GM21423 (cell line): Measurements from ENCODE around the gene USP54.
"Not testable (repeated sequence)": the region's sequence is repeated elsewhere in the genome, so short reads cannot be mapped to it uniquely, and the experiment has no call there.

Experiments used
- ATAC-seq: cut with Tn5 transposase; IDR thresholded peaks from one replicate; pipeline ENCODE4 v1.9.1; 2021; ENCODE audit warnings: mild to moderate bottlenecking, moderate library complexity; ENCODE audit not compliant: unreplicated experiment

Gene USP54

GRCh38 chr10:73590881-73591799 lies at the start of gene USP54:
USP54 (minus strand) TSS chr10:73591342; CDS start chr10:73575658, 15,684 bp downstream.
- no peak for ATAC-seq

GRCh38 chr10:73639286-73639685 lies 48.1 kb upstream of the USP54 start:
- no peak for ATAC-seq

DNA sequence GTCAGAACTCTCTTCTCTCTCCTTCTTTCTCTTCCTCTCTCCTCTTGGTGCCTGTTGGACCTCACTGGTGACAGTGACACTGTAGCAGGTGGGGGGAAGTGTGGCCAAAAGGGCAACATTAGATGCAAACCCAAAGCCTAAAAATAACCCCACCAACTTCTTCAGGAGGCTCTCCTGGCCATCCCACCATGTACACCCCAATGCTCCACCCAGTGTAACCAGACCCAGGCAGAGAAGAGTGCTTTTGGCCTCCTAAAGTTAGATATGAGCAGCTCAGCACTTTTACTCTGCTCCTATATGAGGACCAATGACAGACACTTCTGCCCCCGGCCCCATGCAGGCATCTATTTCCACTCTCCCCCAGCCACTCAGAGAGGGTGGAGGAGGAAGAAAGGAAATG lies 44.6 kb upstream of the USP54 start:
- ATAC-seq = no peak

- no peak for ATAC-seq
Measured at GRCh38 chr10:73634421-73634820, 43.3 kb upstream of the USP54 start.

GRCh38 chr10:73629165-73629564 lies 38.0 kb upstream of the USP54 start:
- no peak for ATAC-seq

- no peak for ATAC-seq
Measured at GRCh38 chr10:73628405-73628804, 37.3 kb upstream of the USP54 start.

GRCh38 chr10:73627300-73627699 lies 36.2 kb upstream of the USP54 start:
- ATAC-seq = no peak

GRCh38 chr10:73625884-73626752 lies 35.0 kb upstream of the USP54 start:
- ATAC-seq = peak; percentile 96

GRCh38 chr10:73625004-73625883 lies 34.1 kb upstream of the USP54 start:
- ATAC-seq = peak; percentile 34

DNA sequence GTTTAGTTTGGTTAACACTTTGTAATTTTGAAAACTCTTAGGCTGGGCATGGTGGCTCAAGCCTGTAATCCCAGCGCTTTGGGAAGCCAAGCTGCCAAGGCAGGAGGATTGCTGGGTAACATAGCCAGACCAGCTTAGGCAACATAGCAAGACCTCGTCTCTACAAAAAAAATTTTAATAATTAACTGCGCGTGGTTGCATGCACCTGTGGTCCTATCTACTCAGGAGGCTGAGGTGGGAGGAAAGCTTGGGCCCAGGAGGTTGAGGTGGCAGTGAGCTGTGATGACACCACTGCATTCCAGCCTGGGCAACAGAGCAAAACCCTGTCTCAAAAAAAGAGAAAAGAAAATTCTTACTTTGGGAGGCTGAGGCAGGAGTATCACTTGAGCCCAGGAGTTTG lies 31.9 kb upstream of the USP54 start:
- no peak for ATAC-seq

DNA sequence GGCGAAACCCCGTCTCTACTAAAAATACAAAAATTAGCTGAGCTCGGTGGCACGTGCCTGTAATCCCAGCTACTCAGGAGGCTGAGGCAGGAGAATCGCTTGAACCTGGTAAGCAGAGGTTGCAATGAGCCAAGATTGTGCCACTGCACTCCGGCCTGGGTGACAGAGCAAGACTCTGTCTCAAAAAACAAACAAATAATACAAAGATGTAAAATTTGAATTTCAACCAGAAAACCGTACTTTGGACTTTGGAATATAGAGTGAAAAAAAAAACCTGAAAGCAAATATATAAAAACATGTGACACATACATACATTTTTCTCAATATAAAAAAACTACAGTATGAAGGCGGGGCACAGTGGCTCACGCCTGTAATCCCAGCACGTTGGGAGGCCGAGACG lies 29.8 kb upstream of the USP54 start:
- ATAC-seq = not testable (repeated sequence)

DNA sequence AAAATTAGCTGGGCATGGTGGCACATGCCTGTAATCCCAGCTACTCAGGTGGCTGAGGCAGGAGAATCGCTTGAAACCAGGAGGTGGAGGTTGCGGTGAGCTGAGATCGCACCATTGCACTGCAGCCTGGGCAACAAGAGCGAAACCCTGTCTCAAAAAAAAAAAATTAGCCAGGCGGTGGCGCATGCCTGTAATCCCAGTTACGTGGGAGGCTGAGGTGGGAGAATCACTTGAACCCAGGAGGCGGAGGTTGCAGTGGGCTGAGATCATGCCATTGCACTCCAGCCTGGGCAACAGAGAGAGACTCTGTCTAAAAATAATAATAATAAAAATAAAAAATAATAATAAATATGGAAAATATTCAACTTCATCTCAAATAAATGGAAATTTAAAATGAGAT lies 26.0 kb upstream of the USP54 start:
- not testable (repeated sequence) for ATAC-seq

DNA sequence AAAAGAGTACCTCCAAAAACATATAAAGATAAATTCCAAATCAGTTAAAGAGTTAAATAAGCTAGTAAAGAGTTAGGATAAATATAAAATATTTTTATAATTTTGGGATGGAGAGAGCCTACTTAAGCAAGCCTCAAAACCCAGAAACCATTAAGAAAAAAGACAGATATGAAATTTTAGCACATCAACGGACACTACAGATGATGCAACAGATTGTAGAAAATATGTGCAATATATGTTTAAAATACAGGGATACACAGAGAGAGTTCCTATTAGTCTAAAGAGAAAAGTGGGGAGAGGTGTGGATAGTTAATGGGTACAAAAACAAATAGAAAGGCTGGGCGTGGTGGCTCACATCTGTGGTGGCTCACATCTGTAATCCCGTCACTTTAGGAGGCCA lies 23.6 kb upstream of the USP54 start:
- no peak for ATAC-seq

DNA sequence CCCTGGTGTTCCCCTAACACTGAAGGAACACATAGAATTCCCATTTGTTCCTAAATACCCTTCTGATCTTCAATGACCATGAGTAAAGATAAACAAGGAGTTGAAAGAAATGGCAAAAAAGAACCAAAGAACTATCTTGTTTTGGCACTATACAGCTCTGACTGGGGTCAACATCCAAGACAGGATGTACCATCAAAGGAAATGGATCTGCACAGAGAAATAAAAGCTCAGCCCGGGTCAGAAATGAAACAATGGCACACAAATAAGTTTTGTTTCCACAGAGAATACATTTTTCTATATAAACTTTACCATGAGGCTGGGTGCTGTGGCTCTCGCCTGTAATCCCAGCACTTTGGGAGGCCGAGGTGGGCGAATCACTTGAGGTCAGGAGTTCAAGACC lies 18.0 kb upstream of the USP54 start:
- no peak for ATAC-seq

- ATAC-seq = no peak
Measured at GRCh38 chr10:73601486-73601921, 10.4 kb upstream of the USP54 start.

- ATAC-seq = no peak
Measured at GRCh38 chr10:73597346-73597745, 6.2 kb upstream of the USP54 start.

DNA sequence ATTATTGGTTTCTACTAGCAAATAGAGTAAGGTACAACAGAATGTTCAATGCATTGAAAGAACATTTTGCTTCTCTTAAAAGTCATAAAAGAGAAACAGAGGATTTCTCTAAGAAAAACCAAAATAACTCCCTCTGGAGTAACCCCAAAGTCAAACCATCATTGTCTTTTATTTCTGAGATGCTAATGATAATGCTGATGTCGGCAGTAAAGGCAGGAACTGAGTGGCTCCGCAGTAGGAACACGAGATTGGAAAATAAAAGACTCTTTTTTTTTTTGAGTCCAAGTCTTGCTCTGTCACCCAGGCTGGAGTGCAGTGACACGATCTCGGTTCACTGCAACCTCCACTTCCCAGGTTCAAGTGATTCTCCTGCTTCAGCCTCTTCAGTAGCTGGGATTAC lies 2.7 kb upstream of the USP54 start:
- no peak for ATAC-seq

DNA sequence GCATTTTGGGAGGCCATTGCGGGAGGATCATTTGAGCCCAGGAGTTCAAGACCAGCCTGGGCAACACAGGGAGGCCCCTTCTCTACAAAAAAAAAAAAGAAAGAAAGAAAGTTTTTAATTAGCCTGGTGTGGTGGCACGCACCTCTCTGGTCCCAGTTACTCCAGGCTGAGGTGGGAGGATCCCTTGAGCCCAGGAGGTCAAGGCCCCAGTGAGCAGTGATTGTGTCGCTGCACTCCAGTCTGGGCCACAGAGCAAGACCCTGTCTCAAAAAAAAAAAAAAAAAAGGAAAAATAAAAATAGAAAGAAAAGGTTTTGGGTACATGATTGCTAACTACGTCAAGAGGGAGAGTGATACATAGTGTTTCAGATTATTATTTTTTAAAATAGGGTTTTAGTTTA lies 2.0 kb upstream of the USP54 start:
- no peak for ATAC-seq

DNA sequence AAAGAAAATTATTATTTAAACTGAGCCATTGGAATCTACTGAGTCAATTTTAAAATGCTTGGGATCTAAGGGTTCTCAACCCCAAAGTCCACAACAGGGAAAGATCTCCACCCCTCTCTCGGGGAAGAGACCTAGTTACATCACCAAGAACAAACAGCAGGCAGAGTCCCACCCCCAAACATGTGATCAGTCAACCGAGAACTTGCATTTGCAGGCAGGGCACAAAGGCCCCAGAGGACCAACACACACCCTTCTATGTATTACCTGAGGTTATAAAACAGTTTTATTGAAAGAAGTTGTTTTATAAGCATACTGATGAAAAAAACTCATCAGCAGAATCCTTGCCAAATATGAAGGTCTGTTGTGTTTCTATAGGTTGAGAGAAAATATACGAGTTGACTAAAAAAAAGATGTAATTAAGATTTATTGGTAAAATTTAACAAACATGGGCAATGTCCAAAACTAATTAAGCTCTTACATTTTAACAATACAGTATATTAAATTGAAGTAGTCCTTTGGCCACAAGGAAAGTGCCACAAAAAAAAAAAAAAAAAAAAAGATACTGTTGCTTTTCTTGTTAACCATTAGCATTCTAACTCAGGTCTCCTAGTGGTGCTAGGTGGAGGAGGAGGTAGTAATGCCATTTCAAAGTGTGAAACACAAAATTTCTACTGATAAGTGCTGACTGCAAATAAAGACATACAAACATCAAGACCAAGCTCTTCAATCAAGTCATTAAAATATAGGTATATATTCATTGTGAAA lies 975 bp upstream of the USP54 start:
- ATAC-seq = no peak

GRCh38 chr10:73589563-73590126 lies 1.5 kb downstream of the USP54 start:
- no peak for ATAC-seq
